IPS DF 4.7 (cell line): ENCODE results near the gene DPP4.

Experiments
- DNase-seq: peaks from one replicate; pipeline ENCODE4 v3.0.0-alpha.2; 2013; ENCODE audit warnings: low spot score; ENCODE audit errors: extremely low read depth

The DPP4 gene

GRCh38 chr2:162073888-162074631 is at the start of gene DPP4:
DPP4 (minus strand) TSS chr2:162074215; CDS start chr2:162073981, 234 bp downstream.
- no peak for DNase-seq

GRCh38 chr2:162118166-162119031 is 44.4 kb upstream of the DPP4 start:
- no peak for DNase-seq

DNA sequence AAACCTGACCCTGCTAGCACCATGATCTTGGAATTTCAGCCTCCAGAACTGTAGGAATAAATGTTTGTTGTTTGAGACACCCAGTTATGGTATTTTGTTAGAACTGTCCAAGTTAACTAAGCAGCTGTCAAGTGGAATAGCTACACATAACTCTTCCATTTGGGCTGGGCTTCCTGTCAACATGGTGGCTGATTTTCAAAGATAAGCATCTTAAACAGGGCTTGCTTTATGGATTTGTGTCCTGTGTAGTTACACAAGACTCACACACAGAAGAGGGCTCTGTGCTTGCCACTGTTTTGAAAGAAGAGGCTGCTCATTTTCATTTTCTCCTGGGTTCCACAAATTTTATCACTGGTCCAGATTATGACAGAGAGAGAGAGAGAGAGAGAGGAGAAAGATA is 42.3 kb upstream of the DPP4 start:
- DNase-seq: no peak

- DNase-seq: no peak
Measured at GRCh38 chr2:162115076-162115475, 41.1 kb upstream of the DPP4 start.

- DNase-seq: no peak
Measured at GRCh38 chr2:162114271-162114670, 40.3 kb upstream of the DPP4 start.

- no peak for DNase-seq
Measured at GRCh38 chr2:162113776-162114168, 39.8 kb upstream of the DPP4 start.

- no peak for DNase-seq
Measured at GRCh38 chr2:162113088-162113775, 39.2 kb upstream of the DPP4 start.

GRCh38 chr2:162111958-162112850 is 38.2 kb upstream of the DPP4 start:
- DNase-seq: no peak

- DNase-seq: no peak
Measured at GRCh38 chr2:162107361-162107901, 33.4 kb upstream of the DPP4 start.

DNA sequence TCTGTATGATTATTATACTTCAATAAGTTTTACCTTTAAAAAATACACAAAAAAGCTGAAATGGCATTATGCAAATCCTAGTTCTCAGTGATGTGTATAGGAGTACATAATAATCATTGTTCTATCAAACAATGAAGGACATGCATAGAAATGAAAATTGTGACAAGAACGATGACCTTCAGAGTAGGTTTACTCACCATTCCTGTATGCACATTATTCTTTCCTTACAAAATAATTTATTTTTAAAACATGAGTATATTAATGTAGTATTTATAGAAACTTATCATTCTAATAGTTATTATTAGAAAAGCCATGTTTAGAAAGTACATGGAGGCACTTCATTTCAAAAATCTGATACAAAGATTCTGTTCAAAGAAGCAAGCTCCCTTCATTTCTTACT is 32.7 kb upstream of the DPP4 start:
- no peak for DNase-seq

DNA sequence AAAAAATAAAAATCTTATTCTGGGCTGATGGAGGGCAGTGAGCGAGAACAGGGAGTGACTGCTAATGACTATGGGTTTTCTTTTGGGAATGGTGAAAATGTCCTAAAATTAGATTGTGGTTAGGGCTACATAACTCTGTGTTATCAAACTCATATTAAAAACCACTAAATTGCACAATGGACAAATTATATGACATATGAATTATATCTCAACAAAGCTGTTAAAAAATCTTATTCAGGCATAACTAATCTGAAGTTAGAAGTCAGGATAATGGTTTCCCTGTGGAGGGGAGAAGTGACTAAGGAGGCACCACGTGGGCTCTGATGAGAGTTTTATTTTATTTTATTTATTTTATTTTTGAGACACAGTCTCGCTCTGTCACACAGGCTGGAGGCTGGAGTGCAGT is 32.1 kb upstream of the DPP4 start:
- DNase-seq: no peak

DNA sequence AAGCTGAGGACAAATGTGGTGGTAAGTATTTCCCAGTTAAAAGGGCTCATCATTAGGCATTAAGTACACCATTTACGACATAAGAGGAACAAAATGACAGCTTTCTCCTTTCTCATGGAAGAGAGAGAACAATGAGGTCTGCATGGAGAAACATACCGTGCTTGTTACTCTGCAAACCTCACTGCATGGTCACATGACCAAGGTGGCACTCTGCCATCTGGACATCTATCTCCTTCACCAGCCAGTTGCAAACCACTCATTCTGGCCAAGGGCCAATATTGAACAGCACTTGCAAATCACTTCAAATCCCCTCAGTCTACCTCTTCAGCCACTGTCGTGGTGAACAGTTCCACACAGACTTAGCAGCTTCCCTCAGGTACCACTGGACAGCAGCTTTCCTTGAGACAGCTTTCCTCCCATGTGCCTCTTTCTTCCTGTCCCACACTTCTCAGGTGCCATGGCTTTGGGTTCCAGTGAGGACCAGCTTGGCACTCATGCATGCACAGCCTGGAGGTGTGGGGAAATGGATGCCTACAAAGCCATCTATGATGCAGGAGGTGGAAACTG is 29.5 kb upstream of the DPP4 start:
- DNase-seq: no peak

GRCh38 chr2:162100579-162100978 is 26.6 kb upstream of the DPP4 start:
- DNase-seq: no peak

DNA sequence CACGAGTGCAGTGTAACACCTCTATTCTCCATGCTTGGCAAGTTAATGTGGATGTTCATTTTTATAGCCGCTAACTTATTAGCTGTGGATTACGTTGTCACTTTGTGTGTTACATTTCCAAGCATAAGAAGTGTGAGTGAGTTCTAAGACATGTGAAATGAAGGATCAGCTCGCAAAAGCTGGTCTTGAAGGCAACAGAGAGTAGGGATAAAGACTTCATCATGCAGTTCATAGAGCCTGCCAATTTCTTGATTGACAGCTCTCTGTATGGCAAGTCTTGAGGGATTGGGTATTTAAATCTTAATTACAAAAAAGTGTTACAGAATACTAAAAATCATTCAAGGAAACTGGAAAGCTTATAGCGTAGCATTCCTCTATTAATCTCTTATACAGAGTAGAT is 25.8 kb upstream of the DPP4 start:
- DNase-seq: no peak

GRCh38 chr2:162092658-162093556 is 18.9 kb upstream of the DPP4 start:
- DNase-seq: no peak

DNA sequence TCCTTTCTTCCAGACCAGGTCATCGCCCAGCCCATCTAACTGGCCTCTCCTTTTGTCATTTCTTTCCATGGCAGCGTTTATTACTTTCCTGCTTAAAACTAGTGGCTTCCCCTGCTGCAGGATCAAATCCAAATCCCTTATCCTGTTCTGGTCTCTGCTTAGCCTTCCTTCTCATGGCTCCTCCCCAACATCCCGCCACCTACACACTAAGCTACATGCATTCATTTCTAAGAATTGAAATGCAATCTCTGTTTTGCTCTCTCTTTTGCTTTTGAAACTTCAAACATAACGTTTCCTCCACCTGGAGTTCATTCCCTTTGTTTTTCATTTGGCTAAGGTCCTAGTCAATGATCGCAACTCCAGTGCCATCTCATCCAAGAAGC is 18.0 kb upstream of the DPP4 start:
- DNase-seq: no peak

DNA sequence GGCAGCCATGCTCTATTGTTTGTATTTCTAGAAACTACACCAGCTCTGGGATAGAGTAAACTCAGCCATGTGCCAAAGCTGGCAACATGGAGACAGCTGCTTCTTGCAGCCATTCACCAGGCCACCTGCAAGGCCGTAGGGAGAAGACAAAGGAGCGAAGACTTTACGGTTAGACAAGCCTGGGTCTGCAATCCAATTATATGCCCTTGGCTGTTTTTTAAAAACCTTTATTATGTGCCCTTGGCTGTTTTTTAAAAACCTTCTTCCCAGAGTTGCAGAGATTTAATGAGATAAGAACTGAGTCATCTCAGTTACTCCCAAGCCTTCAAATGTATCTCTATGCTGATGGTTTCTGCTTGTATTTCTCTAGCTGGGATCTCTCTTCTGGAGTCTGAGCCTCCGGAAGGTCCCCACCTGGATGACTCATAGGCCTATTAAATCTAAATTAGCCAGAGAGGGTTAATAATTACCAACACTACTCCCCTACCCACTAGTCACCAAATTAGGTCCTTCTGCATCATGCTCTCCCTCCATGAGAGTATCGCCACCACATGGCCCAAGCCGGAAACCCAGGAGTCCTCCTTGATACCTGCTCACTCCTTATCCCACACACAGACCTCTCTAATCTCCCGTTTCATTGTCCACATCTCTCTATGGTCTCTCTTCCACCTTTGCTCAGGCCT is 17.5 kb upstream of the DPP4 start:
- no peak for DNase-seq

- no peak for DNase-seq
Measured at GRCh38 chr2:162090109-162090508, 16.1 kb upstream of the DPP4 start.

- DNase-seq: no peak
Measured at GRCh38 chr2:162086904-162087303, 12.9 kb upstream of the DPP4 start.
